Measurements from ENCODE around the gene COQ2.

- TF ChIP-seq CTCF (conservative IDR thresholded peaks at IDR 0.05; ENCODE audit: low read depth, low read length) (peak; percentile 56), EZH2 (IDR thresholded peaks at IDR 0.05; ENCODE audit: borderline replicate concordance, low read depth, low read length, poor library complexity, severe bottlenecking) (no peak)
Measured at GRCh38 chr4:83282049-83282535, 2.5 kb downstream of the COQ2 start.

Data from A673 (cell line).